Measurements from ENCODE around the gene MICU1.

MICU1 gene

GRCh38 chr10:72487116-72487515, 138.8 kb downstream of the MICU1 start:
- CTCF ChIA-PET, result no interaction called here
- no peak for TF ChIP-seq CTCF (IDR thresholded peaks at IDR 0.05; ENCODE audit: insufficient read depth, low read length, missing control alignments)
- POLR2A ChIA-PET, result no interaction called here
- H3K4me3 ChIP-seq (ENCODE audit: low read depth, low read length), result no peak overlapping the region
- DNase-seq (ENCODE audit: low read depth, low spot score), result no peak

GRCh38 chr10:72485701-72486100, 140.2 kb downstream of the MICU1 start:
- H3K4me3 ChIP-seq (ENCODE audit: low read depth, low read length), result no peak overlapping the region
- CTCF ChIA-PET, result no interaction called here
- POLR2A ChIA-PET, result no interaction called here
- DNase-seq (ENCODE audit: low read depth, low spot score), result no peak
- TF ChIP-seq CTCF (IDR thresholded peaks at IDR 0.05; ENCODE audit: insufficient read depth, low read length, missing control alignments), result no peak

- TF ChIP-seq CTCF (IDR thresholded peaks at IDR 0.05; ENCODE audit: insufficient read depth, low read length, missing control alignments), result no peak
- H3K4me3 ChIP-seq (ENCODE audit: low read depth, low read length), result no peak overlapping the region
- POLR2A ChIA-PET, result no interaction called here
- DNase-seq (ENCODE audit: low read depth, low spot score), result no peak
- CTCF ChIA-PET, result no interaction called here
Observed at GRCh38 chr10:72484521-72484920, 141.4 kb downstream of the MICU1 start.

GRCh38 chr10:72483471-72483870, 142.4 kb downstream of the MICU1 start:
- POLR2A ChIA-PET, result no interaction called here
- CTCF ChIA-PET, result interaction anchor here (1.3 kb wide), 1 partner anchor 11 kb away, joined by 3 read pairs; no protein-coding TSS in a partner anchor
- TF ChIP-seq CTCF (IDR thresholded peaks at IDR 0.05; ENCODE audit: insufficient read depth, low read length, missing control alignments), result no peak
- no peak for DNase-seq (ENCODE audit: low read depth, low spot score)
- no peak overlapping the region for H3K4me3 ChIP-seq (ENCODE audit: low read depth, low read length)

- H3K4me3 ChIP-seq (ENCODE audit: low read depth, low read length), result no peak overlapping the region
- POLR2A ChIA-PET, result no interaction called here
- DNase-seq (ENCODE audit: low read depth, low spot score), result no peak
- CTCF ChIA-PET, result no interaction called here
- TF ChIP-seq CTCF (IDR thresholded peaks at IDR 0.05; ENCODE audit: insufficient read depth, low read length, missing control alignments), result no peak
Observed at GRCh38 chr10:72480861-72481260, 145.0 kb downstream of the MICU1 start.

- no peak for TF ChIP-seq CTCF (IDR thresholded peaks at IDR 0.05; ENCODE audit: insufficient read depth, low read length, missing control alignments)
- CTCF ChIA-PET, result interaction anchor here (1.3 kb wide), 1 partner anchor 11 kb away, joined by 3 read pairs; no protein-coding TSS in a partner anchor
- POLR2A ChIA-PET, result no interaction called here
- H3K4me3 ChIP-seq (ENCODE audit: low read depth, low read length), result no peak overlapping the region
- no peak for DNase-seq (ENCODE audit: low read depth, low spot score)
Observed at GRCh38 chr10:72477463-72477862, 148.4 kb downstream of the MICU1 start.

All from AG04449 (cell line).